ENCODE data around the gene PRAMEF15.
"Not testable (repeated sequence)": the region's sequence is repeated elsewhere in the genome, so short reads cannot be mapped to it uniquely, and the experiment has no call there.

The PRAMEF15 gene

DNA sequence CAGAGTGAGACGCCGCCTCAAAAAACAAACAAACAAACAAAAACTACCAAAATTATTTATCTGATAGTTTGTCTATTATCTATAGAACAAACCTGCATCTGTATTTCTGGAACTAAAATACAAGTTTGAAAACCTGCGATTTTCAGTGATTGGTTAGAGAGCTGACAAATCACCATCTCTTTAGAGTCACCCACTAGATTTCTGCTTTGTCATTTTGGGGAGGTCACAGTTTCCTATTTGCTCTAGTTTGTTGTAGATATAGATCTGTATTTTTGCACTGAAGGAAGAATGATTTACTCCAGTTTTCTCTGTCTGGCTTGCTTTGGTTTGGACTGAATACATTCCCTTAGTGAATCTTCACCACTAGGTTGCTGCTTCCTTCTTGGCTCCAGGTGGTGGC lies 51.2 kb downstream of the PRAMEF15 start:
- not testable (repeated sequence) for H3K27ac Mint-ChIP-seq, H3K36me3 Mint-ChIP-seq, H3K27me3 Mint-ChIP-seq

DNA sequence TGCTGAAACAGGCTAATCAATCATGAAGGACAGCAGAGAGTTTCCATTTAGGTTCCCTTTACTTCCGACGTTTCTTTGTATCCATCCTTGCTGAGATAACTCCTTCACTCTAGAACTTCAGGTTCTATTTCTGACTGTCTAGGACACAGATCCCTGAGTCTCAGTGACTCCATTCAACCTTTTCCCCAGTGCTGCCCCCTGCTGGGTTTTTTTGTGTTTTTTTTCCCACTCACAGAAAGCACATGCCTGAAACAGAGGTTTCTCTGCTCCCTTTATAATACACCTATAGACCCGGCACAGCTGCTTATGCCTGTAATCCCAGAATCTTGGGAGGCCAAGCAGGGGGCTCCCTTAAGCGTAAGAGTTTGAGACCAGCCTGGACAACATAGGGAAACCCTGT lies 53.2 kb downstream of the PRAMEF15 start:
- H3K9me3 Mint-ChIP-seq (ENCODE audit: low read depth); H3K27ac Mint-ChIP-seq; H3K4me1 Mint-ChIP-seq (ENCODE audit: low read depth); H3K27me3 Mint-ChIP-seq; H3K4me3 Mint-ChIP-seq; H3K36me3 Mint-ChIP-seq: not testable (repeated sequence)

More for the DNA sequence above, 51.2 kb downstream of the PRAMEF15 start:
- H3K4me3 Mint-ChIP-seq; H3K4me1 Mint-ChIP-seq (ENCODE audit: low read depth); H3K9me3 Mint-ChIP-seq (ENCODE audit: low read depth): not testable (repeated sequence)

Measured in activated naive CD8-positive, alpha-beta T cell (primary cell).